ENCODE results near the gene PLEKHN1.
A peak's percentile ranks its signal among the peaks of the same experiment; 100 is the strongest.
"Not testable (repeated sequence)": the region's sequence is repeated elsewhere in the genome, so short reads cannot be mapped to it uniquely, and the experiment has no call there.

Gene PLEKHN1

GRCh38 chr1:981955-982558, 15.8 kb downstream of the PLEKHN1 start, which contains the start of gene PERM1:
PERM1 (minus strand) TSS chr1:982093; CDS start chr1:981029, 1,064 bp downstream.
- H3K27ac ChIP-seq: no peak within 1 kb of the TSS
- TF ChIP-seq CTCF (conservative IDR thresholded peaks at IDR 0.05): no peak

GRCh38 chr1:982765-983436, 16.6 kb downstream of the PLEKHN1 start:
- no peak overlapping the region for H3K27ac ChIP-seq
- no peak for TF ChIP-seq CTCF (conservative IDR thresholded peaks at IDR 0.05)

- peak; percentile 98 for TF ChIP-seq CTCF (conservative IDR thresholded peaks at IDR 0.05)
- no peak overlapping the region for H3K27ac ChIP-seq
Measured at GRCh38 chr1:983798-984475, 17.7 kb downstream of the PLEKHN1 start.

- no peak; the same call in none of the 2 replicates for TF ChIP-seq CTCF (conservative IDR thresholded peaks at IDR 0.05)
- no peak overlapping the region for H3K27ac ChIP-seq
Measured at GRCh38 chr1:984476-984814, 18.2 kb downstream of the PLEKHN1 start.

GRCh38 chr1:985126-985525, 18.8 kb downstream of the PLEKHN1 start:
- H3K27ac ChIP-seq: no peak overlapping the region
- TF ChIP-seq CTCF (conservative IDR thresholded peaks at IDR 0.05): no peak

- H3K27ac ChIP-seq: not testable (repeated sequence)
Measured at GRCh38 chr1:988061-988460, 21.8 kb downstream of the PLEKHN1 start.

- H3K27ac ChIP-seq: not testable (repeated sequence)
Measured at GRCh38 chr1:991275-991674, 25.0 kb downstream of the PLEKHN1 start.

GRCh38 chr1:991895-992294, 25.6 kb downstream of the PLEKHN1 start:
- H3K27ac ChIP-seq: no peak overlapping the region
- TF ChIP-seq CTCF (conservative IDR thresholded peaks at IDR 0.05): no peak
